Myocyte (in vitro differentiated cells): Measurements from ENCODE around the gene PAX3. TPM values are rescaled to one million over a fixed set of nuclear protein-coding genes. Genes with fewer than 3 reads are reported as not detected.

Experiments used
- DNase-seq: peaks from one replicate; pipeline ENCODE4 v3.0.0-alpha.2; 2012; ENCODE audit warnings: low read depth
- total RNA-seq: library from RNA; depleted of rRNA; stranded (reverse); fragments of >200 nt; gene quantifications from 2 replicates; pipeline ENCODE4 v1.2.3, GENCODE V29; 2014

Gene PAX3
- total RNA-seq, 1 donor from 2014 or later, result 2.7 TPM

GRCh38 chr2:222272446-222273015 lies 26.3 kb downstream of the PAX3 start:
- DNase-seq, result no peak

- no peak for DNase-seq
These were observed 26.9 kb downstream of the PAX3 start for GRCh38 chr2:222271854-222272253.

GRCh38 chr2:222270396-222270795 lies 28.4 kb downstream of the PAX3 start:
- DNase-seq, result no peak

- no peak for DNase-seq
These were observed 29.7 kb downstream of the PAX3 start for GRCh38 chr2:222269132-222269531.

- DNase-seq, result no peak
These were observed 30.3 kb downstream of the PAX3 start for GRCh38 chr2:222268311-222268990.

- DNase-seq, result no peak
These were observed 33.9 kb downstream of the PAX3 start for GRCh38 chr2:222264791-222265320.

GRCh38 chr2:222261504-222261903 lies 37.3 kb downstream of the PAX3 start:
- no peak for DNase-seq

- no peak for DNase-seq
These were observed 41.2 kb downstream of the PAX3 start for GRCh38 chr2:222257645-222258044.

- DNase-seq, result no peak
These were observed 42.5 kb downstream of the PAX3 start for GRCh38 chr2:222256250-222256649.

GRCh38 chr2:222255090-222255489 lies 43.7 kb downstream of the PAX3 start:
- DNase-seq, result no peak

- no peak for DNase-seq
These were observed 48.5 kb downstream of the PAX3 start for GRCh38 chr2:222250313-222250712.

GRCh38 chr2:222249444-222249843 lies 49.4 kb downstream of the PAX3 start:
- no peak for DNase-seq

- DNase-seq, result no peak
These were observed 50.0 kb downstream of the PAX3 start for GRCh38 chr2:222248818-222249217.

- DNase-seq, result no peak
These were observed 50.5 kb downstream of the PAX3 start for GRCh38 chr2:222248256-222248655.

GRCh38 chr2:222242532-222242931 lies 56.3 kb downstream of the PAX3 start:
- DNase-seq, result no peak

- no peak for DNase-seq
These were observed 57.5 kb downstream of the PAX3 start for GRCh38 chr2:222241128-222241870.

- DNase-seq, result no peak
These were observed 58.1 kb downstream of the PAX3 start for GRCh38 chr2:222240676-222241049.

- no peak for DNase-seq
These were observed 58.7 kb downstream of the PAX3 start for GRCh38 chr2:222239945-222240675.

GRCh38 chr2:222239091-222239490 lies 59.7 kb downstream of the PAX3 start:
- no peak for DNase-seq

- DNase-seq, result no peak
These were observed 60.7 kb downstream of the PAX3 start for GRCh38 chr2:222238072-222238471.

GRCh38 chr2:222232839-222233238 lies 66.0 kb downstream of the PAX3 start:
- no peak for DNase-seq

- no peak for DNase-seq
These were observed 66.4 kb downstream of the PAX3 start for GRCh38 chr2:222232372-222232771.
